ENCODE measurements around the gene STRN. TPM values are rescaled to one million over a fixed set of nuclear protein-coding genes. Genes with fewer than 3 reads are reported as not detected.

STRN gene
- total RNA-seq, 1 experiment from 2014 or later = 37.4 TPM

GRCh38 chr2:36824273-36824672 lies 142.1 kb downstream of the STRN start:
- H3K27ac ChIP-seq (ENCODE audit: low read length) = no peak overlapping the region
- in situ Hi-C loops (cut with HindIII; ENCODE audit: low pct_unique_long_range_greater_than_20kb, low sequenced_read_pairs) = no loop called here
- intact Hi-C loops (cut with micrococcal nuclease; ENCODE audit: unreplicated experiment) = no loop called here
- H3K27me3 ChIP-seq (ENCODE audit: control insufficient read depth, insufficient read depth, low read length) = no peaks in the 10 kb centered on the region; the same call in 1 of the 2 replicates
- BruUV-seq (replicated peaks) = no TSS peak
- TF ChIP-seq TCF7L2 (IDR thresholded peaks at IDR 0.05; ENCODE audit: low read depth, low read length) (no peak), CTCF (IDR thresholded peaks at IDR 0.05) (no peak), REST (IDR thresholded peaks at IDR 0.05; ENCODE audit: insufficient read depth in 1 of 2, low read depth in 2 of 2, low read length in 1 of 2) (no peak), SIN3A (IDR thresholded peaks at IDR 0.05; ENCODE audit: borderline replicate concordance, insufficient read depth, low read depth, low read length) (no peak), POLR2AphosphoS5 (IDR thresholded peaks at IDR 0.05; ENCODE audit: low read depth, low read length) (no peak)
- H3K9me3 ChIP-seq (ENCODE audit: control insufficient read depth, insufficient read depth, low read depth, low read length) = no peaks in the 10 kb centered on the region
- no peaks in the 10 kb centered on the region for H3K4me1 ChIP-seq (ENCODE audit: control insufficient read depth, insufficient read depth, low read length)
- ChIA-PET CTCF (no interaction called here), POLR2A (interaction anchor here (0.6 kb wide), 1 partner anchor 511 kb away, joined by 3 read pairs; no protein-coding TSS in a partner anchor)
- no peak overlapping the region for H3K4me3 ChIP-seq (ENCODE audit: low read depth in 2 of 2, low read length in 2 of 2)
- DNase-seq (ENCODE audit: low read depth, low spot score) (no peak), ATAC-seq (no peak)
- no peaks in the 10 kb centered on the region for H3K36me3 ChIP-seq (ENCODE audit: control insufficient read depth, insufficient read depth, low read length)

- TF ChIP-seq TCF7L2 (IDR thresholded peaks at IDR 0.05; ENCODE audit: low read depth, low read length) (no peak), SIN3A (IDR thresholded peaks at IDR 0.05; ENCODE audit: borderline replicate concordance, insufficient read depth, low read depth, low read length) (no peak), CTCF (IDR thresholded peaks at IDR 0.05) (no peak), POLR2AphosphoS5 (IDR thresholded peaks at IDR 0.05; ENCODE audit: low read depth, low read length) (no peak), REST (IDR thresholded peaks at IDR 0.05; ENCODE audit: insufficient read depth in 1 of 2, low read depth in 2 of 2, low read length in 1 of 2) (no peak)
- ChIA-PET POLR2A (no interaction called here), CTCF (no interaction called here)
- in situ Hi-C loops (cut with HindIII; ENCODE audit: low pct_unique_long_range_greater_than_20kb, low sequenced_read_pairs) = no loop called here
- Histone ChIP-seq H3K27ac (ENCODE audit: low read length) (no peak overlapping the region), H3K9me3 (ENCODE audit: control insufficient read depth, insufficient read depth, low read depth, low read length) (no peaks in the 10 kb centered on the region), H3K4me1 (ENCODE audit: control insufficient read depth, insufficient read depth, low read length) (no peaks in the 10 kb centered on the region), H3K27me3 (ENCODE audit: control insufficient read depth, insufficient read depth, low read length) (no peaks in the 10 kb centered on the region; the same call in 1 of the 2 replicates), H3K36me3 (ENCODE audit: control insufficient read depth, insufficient read depth, low read length) (no peaks in the 10 kb centered on the region), H3K4me3 (ENCODE audit: low read depth in 2 of 2, low read length in 2 of 2) (no peak overlapping the region)
- intact Hi-C loops (cut with micrococcal nuclease; ENCODE audit: unreplicated experiment) = no loop called here
- no peak for ATAC-seq
- DNase-seq (ENCODE audit: low read depth, low spot score) = no peak
- no TSS peak for BruUV-seq (replicated peaks)
Measured at GRCh38 chr2:36823862-36824261, 142.5 kb downstream of the STRN start.
